GM19240 (cell line): ENCODE measurements around the gene TRIM62.
"Not testable (repeated sequence)": the region's sequence is repeated elsewhere in the genome, so short reads cannot be mapped to it uniquely, and the experiment has no call there.

Experiments
- DNase-seq: peaks from one replicate; pipeline ENCODE4 v3.0.0; 2011; ENCODE audit warnings: low spot score; ENCODE audit not compliant: insufficient read length

Gene TRIM62

DNA sequence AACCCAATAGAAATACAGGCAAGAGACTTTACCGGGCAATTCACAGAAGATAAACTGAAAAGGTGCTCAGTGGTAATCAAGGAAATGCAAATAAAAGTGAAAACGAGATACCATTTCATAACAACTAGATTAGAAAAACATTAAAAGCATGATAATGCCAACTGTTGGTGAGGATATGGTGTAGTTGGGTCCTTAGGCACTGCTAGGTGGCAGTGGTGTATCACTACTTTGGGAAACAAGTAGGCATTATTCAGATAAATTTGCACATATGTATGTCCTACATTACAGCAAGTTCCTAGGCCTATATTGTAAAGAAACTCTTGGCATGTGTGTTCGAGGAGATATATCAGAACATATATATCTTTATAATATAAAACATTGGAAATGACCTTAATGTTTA, 69.9 kb downstream of the TRIM62 start:
- no peak for DNase-seq

DNA sequence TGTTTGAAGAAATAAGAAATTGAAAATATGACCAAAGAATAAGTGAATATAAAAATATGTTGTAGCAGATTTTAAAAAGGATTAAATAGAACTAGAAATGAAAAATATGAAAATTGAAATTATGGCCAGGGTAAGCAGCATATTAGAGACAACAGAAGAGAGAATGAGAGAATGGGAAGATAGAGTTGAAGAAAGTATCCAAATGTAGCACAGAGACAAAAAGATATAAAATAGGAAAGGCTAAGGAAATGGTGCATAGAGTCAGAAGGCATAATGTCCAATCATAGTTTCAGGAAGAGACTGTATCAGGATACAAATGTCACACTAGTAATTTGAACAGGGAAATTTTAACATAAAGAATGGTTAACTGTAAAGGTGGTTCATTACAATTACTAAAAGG, 71.4 kb downstream of the TRIM62 start:
- DNase-seq, result no peak

DNA sequence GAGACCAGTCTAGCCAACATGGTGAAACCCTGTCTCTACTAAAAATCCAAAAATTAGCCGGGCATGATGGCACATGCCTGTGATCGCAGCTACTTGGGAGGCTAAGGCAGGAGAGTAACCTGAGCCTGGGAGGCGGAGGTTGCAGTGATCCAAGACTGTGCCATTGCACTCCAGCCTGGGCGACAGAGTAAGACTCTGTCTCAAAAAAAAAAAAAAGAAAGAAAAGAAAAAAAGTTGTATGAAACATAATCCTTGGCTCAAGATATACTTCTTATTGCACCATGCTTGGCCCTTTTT, 81.8 kb downstream of the TRIM62 start:
- not testable (repeated sequence) for DNase-seq

DNA sequence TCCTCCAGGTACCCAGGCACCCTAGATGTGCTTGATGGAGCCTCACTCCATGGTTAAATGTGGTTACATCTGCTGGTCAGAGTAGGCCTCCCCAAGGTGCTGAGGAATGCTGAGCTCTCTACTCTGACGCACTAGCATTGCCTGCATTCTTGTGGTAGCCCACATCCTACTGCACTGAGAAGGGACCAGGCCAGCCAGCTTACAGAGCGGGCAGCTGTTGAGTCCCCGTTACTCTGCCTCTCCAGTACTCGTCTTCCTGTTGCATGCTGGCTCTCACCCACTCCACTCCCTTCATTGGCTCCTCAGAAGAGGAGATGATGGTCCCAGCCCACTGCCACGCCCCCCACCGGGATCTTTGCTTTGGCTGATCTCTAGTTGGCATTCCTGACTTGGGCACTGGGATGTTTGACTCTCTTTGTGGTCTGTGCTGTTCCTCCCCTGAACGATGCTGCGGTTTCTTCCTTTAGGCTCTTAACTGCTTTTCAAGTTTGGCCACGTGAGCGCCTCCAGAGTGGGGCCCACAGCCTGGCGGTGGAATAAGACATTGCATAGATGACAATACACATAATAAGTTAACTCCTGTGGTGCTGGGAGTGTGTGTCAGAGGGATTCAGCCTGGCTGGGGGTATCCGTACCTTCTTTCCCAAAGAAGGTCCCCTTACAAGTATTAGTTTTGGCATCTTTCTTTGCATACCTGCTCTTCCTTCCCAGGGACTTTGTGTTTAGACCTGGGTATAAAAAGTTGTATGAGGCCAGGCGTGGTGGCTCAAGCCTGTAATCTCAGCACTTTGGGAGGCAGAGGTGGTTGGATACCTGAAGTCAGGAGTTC, 82.3 kb downstream of the TRIM62 start:
- no peak for DNase-seq

- no peak for DNase-seq
Measured at GRCh38 chr1:33098371-33098770, 83.5 kb downstream of the TRIM62 start.

- DNase-seq, result no peak
Measured at GRCh38 chr1:33097762-33098161, 84.1 kb downstream of the TRIM62 start.

DNA sequence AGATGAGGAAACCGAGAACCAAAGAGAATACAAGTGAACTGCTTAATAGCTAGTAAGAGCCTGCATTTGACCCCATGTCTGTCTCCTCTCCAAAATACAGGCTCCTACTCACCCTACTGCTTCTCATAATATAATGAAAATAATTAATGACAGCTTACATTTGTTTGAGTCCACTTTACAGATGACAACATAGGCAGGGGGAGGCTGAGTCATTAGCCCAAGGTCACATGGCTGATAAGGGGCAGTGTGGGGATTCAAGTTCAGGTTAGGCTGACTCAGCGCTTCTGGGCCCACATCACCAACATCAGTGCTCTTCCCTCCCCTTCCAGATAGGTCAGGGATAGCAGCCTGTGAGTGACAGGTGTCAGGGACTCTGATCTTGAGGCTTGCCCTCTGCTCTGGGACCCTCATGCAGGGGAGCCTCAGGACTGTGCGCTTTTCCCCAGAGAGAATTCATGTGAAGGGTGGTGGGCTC, 84.7 kb downstream of the TRIM62 start:
- DNase-seq, result no peak

DNA sequence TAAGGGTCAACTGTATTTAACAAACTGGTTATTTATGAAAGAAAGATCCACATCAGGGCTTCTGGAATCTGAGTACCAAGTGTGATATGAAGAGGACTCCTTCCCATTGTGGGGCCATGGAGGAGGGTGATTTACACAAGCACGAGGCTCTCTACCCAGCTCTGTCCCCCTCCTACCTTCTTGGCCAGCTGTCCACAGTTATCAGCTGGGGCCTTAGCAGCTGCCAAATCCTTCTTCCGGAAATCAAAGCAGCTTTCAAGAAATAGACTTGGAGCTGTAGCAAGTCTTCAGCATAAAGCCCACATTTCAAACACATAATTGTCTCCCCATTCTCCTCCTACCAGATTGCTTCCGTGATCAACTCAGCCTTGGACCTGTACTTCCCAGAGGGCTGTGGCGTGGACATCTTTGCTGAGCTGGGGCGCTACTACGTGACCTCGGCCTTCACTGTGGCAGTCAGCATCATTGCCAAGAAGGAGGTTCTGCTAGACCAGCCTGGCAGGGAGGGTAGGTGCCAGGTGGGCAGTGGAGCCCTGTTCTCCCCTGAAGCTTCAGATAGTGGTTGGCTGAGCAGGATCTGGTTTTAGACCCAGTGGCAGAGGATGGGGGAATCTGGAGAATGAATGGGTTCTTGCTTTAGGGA, 85.4 kb downstream of the TRIM62 start:
- no peak for DNase-seq
